Upper lobe of left lung (tissue), 4 donors: ENCODE measurements around the gene GLIS1.

Experiments used
- EP300 ChIP-seq, 4 donors: sonication (generic); formaldehyde crosslinking; IDR thresholded peaks; one replicate each; pipeline ENCODE4 v1.5.1; 2017; ENCODE audit warnings: antibody characterized with exemption in 4 of 4, control low read depth in 2 of 4
- POLR2A ChIP-seq, 4 donors: fragments of 450-650 bp; IDR thresholded peaks; one replicate each; pipeline ENCODE4 v1.5.1; 2016 to 2017; ENCODE audit warnings: antibody characterized with exemption in 4 of 4, mild to moderate bottlenecking in 2 of 4
- POLR2AphosphoS5 ChIP-seq, 2 donors: sonication (generic); formaldehyde crosslinking; IDR thresholded peaks; one replicate each; pipeline ENCODE4 v1.5.1; 2017; ENCODE audit warnings: antibody characterized with exemption in 2 of 2
- TF ChIP-seq, protein P1 (sequence below), 6 experiments: fragments of 450-650 bp in 4 of 6; fragments of 200-600 bp in 2 of 6; sonication (generic) in 2 of 6; IDR thresholded peaks; one replicate each; pipeline ENCODE4 v1.5.1; 2016 to 2019; ENCODE audit warnings: antibody characterized with exemption in 6 of 6

GRCh38 chr1:53694718-53695091 is 44.3 kb downstream of the GLIS1 start:
- TF ChIP-seq, protein P1, sequence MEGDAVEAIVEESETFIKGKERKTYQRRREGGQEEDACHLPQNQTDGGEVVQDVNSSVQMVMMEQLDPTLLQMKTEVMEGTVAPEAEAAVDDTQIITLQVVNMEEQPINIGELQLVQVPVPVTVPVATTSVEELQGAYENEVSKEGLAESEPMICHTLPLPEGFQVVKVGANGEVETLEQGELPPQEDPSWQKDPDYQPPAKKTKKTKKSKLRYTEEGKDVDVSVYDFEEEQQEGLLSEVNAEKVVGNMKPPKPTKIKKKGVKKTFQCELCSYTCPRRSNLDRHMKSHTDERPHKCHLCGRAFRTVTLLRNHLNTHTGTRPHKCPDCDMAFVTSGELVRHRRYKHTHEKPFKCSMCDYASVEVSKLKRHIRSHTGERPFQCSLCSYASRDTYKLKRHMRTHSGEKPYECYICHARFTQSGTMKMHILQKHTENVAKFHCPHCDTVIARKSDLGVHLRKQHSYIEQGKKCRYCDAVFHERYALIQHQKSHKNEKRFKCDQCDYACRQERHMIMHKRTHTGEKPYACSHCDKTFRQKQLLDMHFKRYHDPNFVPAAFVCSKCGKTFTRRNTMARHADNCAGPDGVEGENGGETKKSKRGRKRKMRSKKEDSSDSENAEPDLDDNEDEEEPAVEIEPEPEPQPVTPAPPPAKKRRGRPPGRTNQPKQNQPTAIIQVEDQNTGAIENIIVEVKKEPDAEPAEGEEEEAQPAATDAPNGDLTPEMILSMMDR (IDR thresholded peaks at IDR 0.05) = no peak
- TF ChIP-seq EP300 (IDR thresholded peaks at IDR 0.05) = no peak
- no peak for TF ChIP-seq POLR2AphosphoS5 (IDR thresholded peaks at IDR 0.05)
- TF ChIP-seq POLR2A (IDR thresholded peaks at IDR 0.05) = no peak
